ACC112 (cell line): Measurements from ENCODE around the gene FUT2.
A peak's percentile ranks its signal among the peaks of the same experiment; 100 is the strongest.

Source experiments
- H2AFZ ChIP-seq: fragments of 200-600 bp; sonication (generic); one replicate; pipeline ENCODE4 v1.6.0; 2017; ENCODE audit warnings: antibody characterized with exemption, low read length; ENCODE audit not compliant: unreplicated experiment
- H3K27ac ChIP-seq: fragments of 200-600 bp; sonication (generic); 2 replicates; pipeline ENCODE4 v1.5.1; 2014; ENCODE audit warnings: low read depth, mild to moderate bottlenecking, antibody characterized with exemption, low read length, moderate library complexity
- H3K27me3 ChIP-seq: fragments of 200-600 bp; sonication (generic); 2 replicates; pipeline ENCODE4 v1.6.1; 2014; ENCODE audit warnings: mild to moderate bottlenecking, antibody characterized with exemption, low read length, moderate library complexity, mixed read lengths; ENCODE audit not compliant: insufficient read depth
- H3K36me3 ChIP-seq: fragments of 200-600 bp; sonication (generic); 2 replicates; pipeline ENCODE4 v1.6.1; 2016; ENCODE audit warnings: mild to moderate bottlenecking, antibody characterized with exemption, low read length, moderate library complexity, mixed read lengths; ENCODE audit not compliant: insufficient read depth
- H3K4me1 ChIP-seq: fragments of 200-600 bp; sonication (generic); one replicate; pipeline ENCODE4 v1.6.1; 2016; ENCODE audit warnings: low read length, mixed read lengths; ENCODE audit not compliant: insufficient read depth, unreplicated experiment, control insufficient read depth
- H3K4me3 ChIP-seq: fragments of 200-600 bp; sonication (generic); 2 replicates; pipeline ENCODE4 v1.5.1; 2014; ENCODE audit warnings: mild to moderate bottlenecking, low read depth, low read length
- H3K79me2 ChIP-seq: fragments of 200-600 bp; sonication (generic); one replicate; pipeline ENCODE4 v1.6.0; 2016; ENCODE audit warnings: low read length; ENCODE audit not compliant: control insufficient read depth, unreplicated experiment, insufficient read depth

The FUT2 gene

DNA sequence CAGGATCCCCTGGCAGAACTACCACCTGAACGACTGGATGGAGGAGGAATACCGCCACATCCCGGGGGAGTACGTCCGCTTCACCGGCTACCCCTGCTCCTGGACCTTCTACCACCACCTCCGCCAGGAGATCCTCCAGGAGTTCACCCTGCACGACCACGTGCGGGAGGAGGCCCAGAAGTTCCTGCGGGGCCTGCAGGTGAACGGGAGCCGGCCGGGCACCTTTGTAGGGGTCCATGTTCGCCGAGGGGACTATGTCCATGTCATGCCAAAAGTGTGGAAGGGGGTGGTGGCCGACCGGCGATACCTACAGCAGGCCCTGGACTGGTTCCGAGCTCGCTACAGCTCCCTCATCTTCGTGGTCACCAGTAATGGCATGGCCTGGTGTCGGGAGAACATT lies 7.5 kb downstream of the FUT2 start:
- Histone ChIP-seq H3K27ac (no peak overlapping the region), H3K79me2 (no peaks in the 10 kb centered on the region), H3K36me3 (no peaks in the 10 kb centered on the region), H3K27me3 (no peaks in the 10 kb centered on the region), H2AFZ (no peak overlapping the region), H3K4me3 (no peak overlapping the region), H3K4me1 (peaks cover 6% of the 10 kb centered on the region)

DNA sequence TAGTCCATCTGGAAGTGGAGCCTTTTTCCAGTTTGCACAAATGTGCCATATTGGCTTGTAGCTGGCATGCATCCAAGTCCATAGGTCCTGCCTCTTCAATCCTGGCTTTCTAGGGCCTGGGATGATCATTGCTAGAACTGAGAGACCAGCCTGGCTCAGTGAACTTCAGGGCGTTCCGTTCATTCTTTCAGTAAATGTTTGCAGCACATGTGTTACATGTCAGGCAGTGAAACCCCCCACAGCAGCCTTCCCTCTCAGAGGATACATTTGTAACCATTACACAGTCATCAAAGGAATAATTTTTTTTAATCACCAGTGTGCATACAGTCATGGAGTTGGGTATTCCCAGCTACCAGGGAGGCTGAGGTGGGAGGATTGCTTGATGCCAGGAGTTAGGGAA lies 9.7 kb downstream of the FUT2 start:
- Histone ChIP-seq H3K4me1 (no peaks in the 10 kb centered on the region), H2AFZ (no peak overlapping the region), H3K36me3 (no peaks in the 10 kb centered on the region)

DNA sequence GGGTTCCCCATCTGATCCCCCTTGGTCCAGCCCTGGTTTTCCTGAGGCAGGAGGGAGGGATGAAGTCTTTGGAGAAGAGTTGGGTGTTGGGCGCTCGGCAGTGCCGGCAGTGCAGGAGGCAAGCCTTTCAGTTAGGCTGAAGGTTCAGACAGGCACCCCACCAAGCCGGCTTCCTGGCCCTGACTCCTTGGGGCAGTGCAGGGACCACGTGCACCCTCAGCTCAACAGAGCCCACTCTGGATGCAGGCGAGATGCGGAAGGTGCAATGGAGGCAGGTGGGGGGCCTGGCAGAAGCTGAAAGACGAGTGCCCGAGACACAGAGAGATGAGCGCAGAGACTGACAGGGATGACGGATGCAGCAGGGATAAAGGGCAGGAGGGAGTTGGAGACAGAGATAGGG lies 12.7 kb downstream of the FUT2 start:
- no peaks in the 10 kb centered on the region for H3K79me2 ChIP-seq
- no peak overlapping the region for H3K4me3 ChIP-seq
- no peak overlapping the region for H2AFZ ChIP-seq
- H3K36me3 ChIP-seq: no peaks in the 10 kb centered on the region
- H3K4me1 ChIP-seq: no peaks in the 10 kb centered on the region
- no peaks in the 10 kb centered on the region for H3K27me3 ChIP-seq
- no peak overlapping the region for H3K27ac ChIP-seq

More for the DNA sequence above, 9.7 kb downstream of the FUT2 start:
- no peaks in the 10 kb centered on the region for H3K79me2 ChIP-seq
- H3K4me3 ChIP-seq: no peak overlapping the region
- H3K27me3 ChIP-seq: no peaks in the 10 kb centered on the region
- no peak overlapping the region for H3K27ac ChIP-seq

DNA sequence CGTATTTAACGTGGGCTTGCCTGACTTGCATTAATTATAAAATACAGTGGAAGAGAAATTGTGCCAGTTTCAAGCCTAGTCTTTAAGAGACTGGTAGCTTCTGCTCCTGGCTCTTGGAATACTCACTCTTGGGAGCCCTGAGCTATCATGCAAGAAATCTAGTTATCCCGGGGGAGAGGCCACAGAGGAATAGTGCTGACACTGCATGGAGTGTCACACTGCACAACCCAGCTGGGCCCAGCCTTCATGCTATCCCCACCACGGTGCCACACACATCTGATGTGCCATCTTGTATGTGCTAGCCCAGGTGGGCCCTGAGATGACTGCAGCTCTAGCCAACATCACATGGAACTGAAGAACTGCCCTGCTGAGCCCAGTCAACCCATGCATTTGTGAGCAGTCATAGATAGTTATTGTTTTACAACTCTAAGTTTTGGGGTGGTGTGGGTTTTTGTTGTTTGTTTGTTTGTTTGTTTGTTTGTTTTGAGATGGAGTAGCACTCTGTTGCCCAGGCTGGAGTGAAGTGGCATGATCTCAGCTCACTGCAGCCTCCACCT lies 15.4 kb downstream of the FUT2 start:
- Histone ChIP-seq H3K36me3 (no peaks in the 10 kb centered on the region), H2AFZ (no peak overlapping the region), H3K4me3 (no peak overlapping the region), H3K4me1 (peaks cover 8% of the 10 kb centered on the region), H3K27me3 (no peaks in the 10 kb centered on the region), H3K79me2 (no peaks in the 10 kb centered on the region), H3K27ac (no peak overlapping the region)

DNA sequence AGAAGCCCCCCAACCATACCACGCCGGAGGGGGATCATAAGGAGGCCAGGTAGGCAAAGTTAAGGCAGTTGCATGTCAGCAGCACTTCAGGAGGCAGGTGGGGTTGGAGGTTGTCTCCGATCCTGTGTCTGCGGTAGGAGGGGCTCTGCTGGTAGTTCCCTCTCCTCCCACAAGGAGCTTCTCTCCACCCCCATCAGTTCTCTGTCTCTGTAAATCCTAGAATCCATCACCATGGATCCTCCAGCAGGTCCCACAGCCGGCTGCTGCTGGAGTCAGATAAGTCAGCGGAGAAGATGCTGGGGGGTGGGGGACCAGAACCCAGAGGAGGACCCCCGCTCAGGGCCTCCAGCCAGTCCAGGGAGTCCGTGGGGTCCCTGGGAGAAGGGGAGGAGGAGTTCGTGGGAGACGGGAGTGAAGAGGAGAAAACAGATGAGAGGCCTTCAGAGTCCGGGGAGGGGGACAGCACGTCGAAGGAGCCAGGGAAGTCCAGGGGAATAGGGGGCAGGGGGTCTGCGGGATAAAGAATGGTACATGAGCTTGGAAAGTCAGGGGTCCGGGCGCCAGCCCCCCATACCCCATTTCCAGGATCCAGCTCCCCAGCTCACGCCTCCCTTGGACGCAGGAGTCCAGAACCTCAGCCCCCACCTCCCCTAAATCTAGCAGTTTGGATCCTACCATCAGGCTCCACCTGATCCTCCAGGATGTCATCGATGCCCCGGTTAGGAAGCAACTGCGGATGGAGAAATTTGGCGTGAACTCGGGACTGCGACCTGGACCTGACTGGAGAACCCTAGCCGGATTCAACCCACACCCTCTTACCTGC lies 17.5 kb downstream of the FUT2 start:
- Histone ChIP-seq H3K79me2 (no peaks in the 10 kb centered on the region), H3K4me1 (peaks cover 15% of the 10 kb centered on the region), H3K27ac (no peak overlapping the region), H3K36me3 (no peaks in the 10 kb centered on the region), H3K27me3 (no peaks in the 10 kb centered on the region), H2AFZ (no peak overlapping the region), H3K4me3 (peak overlapping the region; percentile 80)

DNA sequence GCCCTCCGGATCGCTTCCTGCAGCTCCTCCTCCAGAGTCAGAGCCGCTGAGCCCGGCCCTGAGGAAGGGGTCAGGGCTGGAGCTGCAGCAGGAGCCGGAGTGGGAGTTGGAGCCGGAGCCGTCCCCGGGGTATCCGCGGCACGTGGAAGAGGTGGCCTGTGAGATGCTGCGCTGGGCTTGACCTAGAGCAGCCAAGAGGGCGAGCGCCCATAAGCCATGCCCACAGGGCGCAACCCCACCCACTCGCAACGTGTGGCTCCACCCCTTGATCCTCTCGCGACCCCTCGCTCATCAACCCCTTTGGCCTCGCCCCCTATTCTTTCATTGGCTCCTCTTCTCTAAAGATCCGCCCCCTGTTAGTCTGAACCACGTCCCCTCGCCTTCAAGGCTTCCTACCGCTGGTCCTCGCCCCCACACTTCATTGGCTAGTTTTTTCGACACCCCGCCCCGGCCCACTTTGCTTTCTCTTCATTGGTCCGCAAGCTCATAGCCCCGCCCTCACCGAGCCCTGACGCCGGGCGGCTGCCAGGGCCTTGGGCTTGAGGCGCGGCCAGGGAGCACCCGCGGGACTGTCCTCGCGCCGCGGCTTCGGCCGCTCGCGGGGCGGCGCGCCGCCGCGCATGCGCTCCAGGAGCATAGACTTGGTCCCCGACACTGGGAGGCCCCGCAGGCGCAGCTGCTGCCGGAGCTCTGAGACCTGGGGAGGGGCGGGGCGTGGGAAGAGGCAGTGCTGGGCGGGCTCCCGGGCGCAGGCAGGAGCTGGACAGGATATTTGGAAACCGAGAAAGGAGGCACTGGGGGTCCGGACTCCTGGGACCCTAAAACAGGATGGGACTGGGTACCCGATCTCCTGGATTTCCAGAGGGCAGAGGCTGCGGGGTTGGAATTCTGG lies 18.3 kb downstream of the FUT2 start:
- H3K79me2 ChIP-seq: no peaks in the 10 kb centered on the region
- no peak overlapping the region for H3K27ac ChIP-seq
- no peaks in the 10 kb centered on the region for H3K27me3 ChIP-seq
- H2AFZ ChIP-seq: no peak overlapping the region
- peaks cover 15% of the 10 kb centered on the region for H3K4me1 ChIP-seq
- peak overlapping the region; percentile 80 for H3K4me3 ChIP-seq
- H3K36me3 ChIP-seq: no peaks in the 10 kb centered on the region

DNA sequence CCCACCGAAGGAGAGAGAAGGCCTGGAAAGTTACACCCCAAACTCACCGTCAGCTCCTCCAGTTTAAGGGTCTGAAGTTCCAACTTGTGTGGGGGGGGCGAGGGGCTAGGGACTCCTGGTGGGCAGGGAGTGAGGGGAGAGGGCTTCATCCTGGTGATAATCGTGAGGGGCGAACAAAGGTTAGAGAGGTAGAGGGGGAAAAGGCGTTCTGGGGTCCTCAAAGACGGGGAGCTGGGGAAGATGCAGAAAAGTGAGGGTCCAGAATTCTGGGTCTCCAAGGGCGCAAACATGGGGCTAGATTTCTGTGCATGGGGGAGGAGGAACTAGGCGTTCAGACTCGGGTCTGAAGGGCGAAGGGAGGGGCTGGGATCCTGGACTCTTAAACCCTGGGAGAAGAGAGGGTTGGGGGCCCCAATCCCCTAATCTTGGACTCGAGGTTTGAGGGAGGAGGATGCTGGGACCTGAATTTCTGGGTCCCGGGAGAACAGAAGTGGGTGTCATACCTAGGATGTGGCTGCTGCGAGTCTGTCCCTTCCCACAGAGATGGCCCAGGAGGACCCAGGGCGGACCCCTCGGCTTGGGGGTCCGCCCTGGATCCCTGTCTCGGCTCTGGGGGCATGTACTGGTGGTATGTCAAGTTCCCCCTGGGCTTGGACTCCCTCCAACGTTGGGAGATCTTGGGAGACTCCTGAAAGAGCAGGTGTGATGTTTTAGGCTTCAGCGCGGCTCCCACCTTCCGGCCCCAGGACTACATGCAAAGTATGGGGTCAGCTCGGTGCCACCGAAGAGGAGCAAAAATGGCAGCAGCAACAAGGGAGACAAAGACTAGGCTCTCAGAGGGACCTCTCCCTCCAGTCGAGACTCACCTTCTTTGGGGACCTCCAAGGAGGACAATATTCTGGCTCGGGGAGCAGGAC lies 19.2 kb downstream of the FUT2 start:
- Histone ChIP-seq H3K79me2 (no peaks in the 10 kb centered on the region), H3K27me3 (no peaks in the 10 kb centered on the region), H3K36me3 (no peaks in the 10 kb centered on the region), H2AFZ (no peak overlapping the region), H3K4me1 (peaks cover 15% of the 10 kb centered on the region), H3K27ac (no peak overlapping the region), H3K4me3 (peak overlapping the region; percentile 73)

DNA sequence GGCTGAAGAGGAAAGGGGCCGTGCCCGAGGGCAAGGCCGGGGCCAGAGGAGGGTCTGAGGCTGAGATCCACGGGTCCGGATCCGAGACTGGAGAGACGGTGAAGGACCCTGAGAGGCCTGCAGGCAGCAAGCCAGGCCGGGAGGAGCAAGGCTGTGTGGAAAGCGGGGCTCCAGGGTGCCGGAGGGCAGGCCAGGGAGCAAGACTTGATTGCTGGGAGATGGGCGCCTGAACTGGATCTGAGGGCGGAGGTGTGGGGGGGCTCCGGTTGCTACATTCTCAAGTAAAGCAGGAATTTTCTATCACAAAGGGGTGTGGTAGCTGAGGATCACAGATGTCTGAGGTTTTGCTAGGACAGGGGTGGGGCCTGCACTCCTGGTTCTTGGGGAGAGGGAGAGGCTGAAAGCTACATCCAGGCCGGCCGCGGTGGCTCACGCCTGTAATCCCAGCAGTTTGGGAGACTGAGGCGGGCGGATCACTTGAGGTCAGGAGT lies 20.0 kb downstream of the FUT2 start:
- Histone ChIP-seq H3K4me3 (peak overlapping the region; percentile 73; the same call in 1 of the 2 replicates), H3K79me2 (no peaks in the 10 kb centered on the region), H3K27me3 (no peaks in the 10 kb centered on the region), H3K36me3 (no peaks in the 10 kb centered on the region), H2AFZ (no peak overlapping the region), H3K4me1 (peaks cover 15% of the 10 kb centered on the region), H3K27ac (no peak overlapping the region)

DNA sequence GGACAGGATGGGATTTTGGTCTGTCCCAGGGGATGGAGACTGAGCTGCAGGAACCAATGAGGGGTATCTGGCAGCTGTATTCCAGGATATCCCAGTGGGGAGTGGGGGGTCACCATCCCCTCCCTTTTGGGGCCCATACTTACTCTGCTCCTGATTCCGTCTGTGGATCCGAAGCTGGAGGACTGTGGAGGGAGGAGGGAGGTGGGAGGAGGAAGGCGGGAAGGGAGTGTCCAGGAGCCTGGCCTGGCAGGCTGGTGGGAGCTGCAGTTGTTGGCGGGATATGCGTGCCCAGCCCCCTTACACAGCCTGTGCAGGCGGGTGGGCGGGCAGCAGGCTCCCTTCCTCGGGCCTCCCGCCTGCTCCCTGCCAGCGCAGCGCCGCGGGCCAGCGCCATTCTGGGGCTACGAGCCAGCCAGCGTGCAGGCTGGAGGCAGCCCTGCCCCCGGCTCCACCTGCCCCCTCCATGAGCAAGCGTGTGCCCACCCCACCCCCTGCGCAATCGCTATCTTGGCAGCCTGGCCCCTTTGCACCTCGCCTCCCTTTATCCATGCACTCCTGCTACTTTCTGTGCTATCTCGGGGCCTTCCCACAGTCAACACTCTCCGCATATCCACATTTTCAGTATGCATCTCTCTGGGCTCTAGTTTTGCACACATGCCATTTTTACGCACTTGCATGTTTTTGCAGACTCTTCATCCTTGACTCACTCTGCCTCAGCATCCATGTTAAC lies 21.0 kb downstream of the FUT2 start:
- Histone ChIP-seq H3K27me3 (no peaks in the 10 kb centered on the region), H3K27ac (no peak overlapping the region), H3K36me3 (no peaks in the 10 kb centered on the region), H3K4me3 (peak overlapping the region; percentile 66), H2AFZ (peak overlapping the region; percentile 38), H3K79me2 (no peaks in the 10 kb centered on the region), H3K4me1 (peaks cover 15% of the 10 kb centered on the region)
